SK-N-SH treated with all-trans-retinoic acid at 6 μM for 48 hours (cell line): Measurements from ENCODE around the gene FRAS1.
"Not testable (repeated sequence)": the region's sequence is repeated elsewhere in the genome, so short reads cannot be mapped to it uniquely, and the experiment has no call there.

ENCODE experiments used
- ATAC-seq: fragments of 200-7000 bp; cut with Tn5 transposase; 3 replicates; pipeline ENCODE4 v1.9.1; 2020; ENCODE audit warnings: mild to moderate bottlenecking, moderate library complexity
- ARNTL ChIP-seq: fragments of 450-650 bp; formaldehyde crosslinking; IDR thresholded peaks from 2 replicates; pipeline ENCODE4 v1.5.0; 2020; ENCODE audit warnings: low read depth, mild to moderate bottlenecking, moderate library complexity, borderline replicate concordance
- BACH2 ChIP-seq: fragments of 250-450 bp; sonication (Bioruptor Pico); IDR thresholded peaks from 2 replicates; pipeline ENCODE4 v1.9.0; 2021; ENCODE audit warnings: mild to moderate bottlenecking, borderline replicate concordance
- CREB5 ChIP-seq: fragments of 250-450 bp; sonication (Bioruptor Pico); IDR thresholded peaks from 2 replicates; pipeline ENCODE4 v1.5.1; 2020; ENCODE audit warnings: low read depth, mild to moderate bottlenecking, moderate library complexity
- CSDC2 ChIP-seq: fragments of 250-450 bp; sonication (Bioruptor Pico); IDR thresholded peaks from 2 replicates; pipeline ENCODE4 v1.5.0; 2020; ENCODE audit warnings: mild to moderate bottlenecking, moderate library complexity
- CSRNP3 ChIP-seq: fragments of 250-450 bp; sonication (Bioruptor Pico); IDR thresholded peaks from 2 replicates; pipeline ENCODE4 v1.5.1; 2021; ENCODE audit warnings: mild to moderate bottlenecking, moderate library complexity
- ESRRG ChIP-seq: fragments of 250-450 bp; sonication (Bioruptor Pico); IDR thresholded peaks from 2 replicates; pipeline ENCODE4 v1.6.1; 2021; ENCODE audit warnings: mild to moderate bottlenecking
- GLIS3 ChIP-seq: fragments of 250-450 bp; sonication (Bioruptor Pico); IDR thresholded peaks from 2 replicates; pipeline ENCODE4 v1.5.0; 2020; ENCODE audit warnings: mild to moderate bottlenecking, moderate library complexity
- ISL1 ChIP-seq: fragments of 250-450 bp; sonication (Bioruptor Pico); IDR thresholded peaks from 2 replicates; pipeline ENCODE4 v2.1.2; 2022; ENCODE audit warnings: mild to moderate bottlenecking, moderate library complexity
- OSR1 ChIP-seq: fragments of 250-450 bp; sonication (Bioruptor Pico); IDR thresholded peaks from 2 replicates; pipeline ENCODE4 v1.8.0; 2022; ENCODE audit warnings: moderate library complexity, mild to moderate bottlenecking, inconsistent platforms
- PATZ1 ChIP-seq: fragments of 250-450 bp; sonication (Bioruptor Pico); IDR thresholded peaks from 2 replicates; pipeline ENCODE4 v1.8.0; 2020; ENCODE audit warnings: mild to moderate bottlenecking, moderate library complexity, borderline replicate concordance
- POU6F1 ChIP-seq: fragments of 250-450 bp; sonication (Bioruptor Pico); IDR thresholded peaks from 2 replicates; pipeline ENCODE4 v1.8.0; 2021; ENCODE audit warnings: low read depth, mild to moderate bottlenecking, moderate library complexity, borderline replicate concordance
- PPARA ChIP-seq: fragments of 250-450 bp; sonication (Bioruptor Pico); IDR thresholded peaks from 2 replicates; pipeline ENCODE4 v1.5.0; 2020; ENCODE audit warnings: mild to moderate bottlenecking, borderline replicate concordance
- RARB ChIP-seq: fragments of 250-450 bp; sonication (Bioruptor Pico); IDR thresholded peaks from 2 replicates; pipeline ENCODE4 v1.8.0; 2021; ENCODE audit warnings: mild to moderate bottlenecking, moderate library complexity
- SNAI2 ChIP-seq: fragments of 250-450 bp; sonication (Bioruptor Pico); IDR thresholded peaks from 2 replicates; pipeline ENCODE4 v1.5.0; 2020; ENCODE audit warnings: mild to moderate bottlenecking, moderate library complexity
- TCF4 ChIP-seq: fragments of 250-450 bp; sonication (Bioruptor Pico); IDR thresholded peaks from 2 replicates; pipeline ENCODE4 v1.8.0; 2021; ENCODE audit warnings: mild to moderate bottlenecking, moderate library complexity, borderline replicate concordance
- TOX ChIP-seq: fragments of 250-450 bp; sonication (Bioruptor Pico); IDR thresholded peaks from 2 replicates; pipeline ENCODE4 v1.8.0; 2021; ENCODE audit warnings: mild to moderate bottlenecking, moderate library complexity, borderline replicate concordance
- TSHZ2 ChIP-seq: fragments of 250-450 bp; sonication (Bioruptor Pico); IDR thresholded peaks from 2 replicates; pipeline ENCODE4 v1.5.0; 2020; ENCODE audit warnings: mild to moderate bottlenecking, moderate library complexity
- ZC3H10 ChIP-seq: fragments of 250-450 bp; sonication (Bioruptor Pico); IDR thresholded peaks from 2 replicates; pipeline ENCODE4 v1.5.1; 2021; ENCODE audit warnings: mild to moderate bottlenecking, moderate library complexity
- ZFP3 ChIP-seq: fragments of 250-450 bp; sonication (Bioruptor Pico); IDR thresholded peaks from 2 replicates; pipeline ENCODE4 v1.5.0; 2020; ENCODE audit warnings: mild to moderate bottlenecking, moderate library complexity
- ZFP30 ChIP-seq: fragments of 450-650 bp; formaldehyde crosslinking; IDR thresholded peaks from 2 replicates; pipeline ENCODE4 v1.5.0; 2022; ENCODE audit warnings: mild to moderate bottlenecking, moderate library complexity
- ZNF565 ChIP-seq: fragments of 450-650 bp; formaldehyde crosslinking; conservative IDR thresholded peaks from 2 replicates; pipeline ENCODE4 v1.5.0; 2020; ENCODE audit warnings: low read depth, mild to moderate bottlenecking, moderate library complexity
- ZNF8 ChIP-seq: fragments of 450-650 bp; formaldehyde crosslinking; IDR thresholded peaks from 2 replicates; pipeline ENCODE4 v1.5.0; 2020; ENCODE audit warnings: mild to moderate bottlenecking, moderate library complexity

The FRAS1 gene

GRCh38 chr4:78464265-78464664, 407.1 kb downstream of the FRAS1 start:
- TF ChIP-seq ZNF565 (CRISPR knock-in tag), result no peak
- TF ChIP-seq BACH2, result no peak
- no peak for TF ChIP-seq ARNTL
- TF ChIP-seq ISL1 (CRISPR knock-in tag), result no peak
- no peak for TF ChIP-seq ZFP3
- no peak for TF ChIP-seq RARB (CRISPR knock-in tag)
- no peak for TF ChIP-seq TCF4 (CRISPR knock-in tag)
- no peak for TF ChIP-seq CSRNP3 (CRISPR knock-in tag)
- no peak for TF ChIP-seq ZC3H10 (CRISPR knock-in tag)
- TF ChIP-seq OSR1 (CRISPR knock-in tag), result no peak
- ATAC-seq, result no peak

GRCh38 chr4:78467223-78467622, 410.1 kb downstream of the FRAS1 start:
- not testable (repeated sequence) for ATAC-seq
- peak; percentile 69; the same call in 1 of the 2 replicates for TF ChIP-seq ZNF8 (CRISPR knock-in tag)

GRCh38 chr4:78468272-78468671, 411.1 kb downstream of the FRAS1 start:
- ATAC-seq, result no peak
- TF ChIP-seq RARB (CRISPR knock-in tag), result no peak
- no peak for TF ChIP-seq TSHZ2 (CRISPR knock-in tag)
- no peak for TF ChIP-seq BACH2
- no peak for TF ChIP-seq SNAI2 (CRISPR knock-in tag)
- TF ChIP-seq ZFP30 (CRISPR knock-in tag), result no peak
- no peak for TF ChIP-seq PPARA (CRISPR knock-in tag)
- TF ChIP-seq OSR1 (CRISPR knock-in tag), result no peak
- TF ChIP-seq CREB5 (CRISPR knock-in tag), result no peak
- TF ChIP-seq CSDC2 (CRISPR knock-in tag), result no peak
- TF ChIP-seq ISL1 (CRISPR knock-in tag), result no peak
- no peak for TF ChIP-seq ZC3H10 (CRISPR knock-in tag)
- no peak for TF ChIP-seq ARNTL
- TF ChIP-seq PATZ1 (CRISPR knock-in tag), result no peak

GRCh38 chr4:78476108-78476704, 419.1 kb downstream of the FRAS1 start:
- TF ChIP-seq ISL1 (CRISPR knock-in tag), result peak; percentile 23; the same call in 1 of the 2 replicates
- no peak for TF ChIP-seq TCF4 (CRISPR knock-in tag)
- TF ChIP-seq, all 23 proteins: peak for 1
- ATAC-seq, result no peak

- no peak for TF ChIP-seq PPARA (CRISPR knock-in tag)
- TF ChIP-seq ZNF8 (CRISPR knock-in tag), result no peak
- no peak for TF ChIP-seq ARNTL
- no peak for TF ChIP-seq CSDC2 (CRISPR knock-in tag)
- TF ChIP-seq ISL1 (CRISPR knock-in tag), result no peak
- no peak for TF ChIP-seq POU6F1 (CRISPR knock-in tag)
- TF ChIP-seq ZC3H10 (CRISPR knock-in tag), result no peak
- no peak for TF ChIP-seq TOX (CRISPR knock-in tag)
- TF ChIP-seq TSHZ2 (CRISPR knock-in tag), result no peak
- no peak for TF ChIP-seq ESRRG (CRISPR knock-in tag)
- TF ChIP-seq GLIS3, result no peak
- ATAC-seq, result no peak
Observed at GRCh38 chr4:78477276-78477675, 420.2 kb downstream of the FRAS1 start.
